OCI-LY3 (cell line): ENCODE measurements around the gene GSTK1.

Experiments used
- H2AFZ ChIP-seq: fragments of 200-600, 300-600 bp; shearing (Covaris generic); 2 replicates; pipeline ENCODE4 v1.6.0; 2014; ENCODE audit warnings: antibody characterized with exemption, low read depth, low read length
- H3K27ac ChIP-seq: fragments of 200-600, 300-600 bp; sonication (generic); 2 replicates; pipeline ENCODE4 v1.5.1; 2014; ENCODE audit warnings: mild to moderate bottlenecking, low read length, moderate library complexity, mixed read lengths
- H3K27me3 ChIP-seq: fragments of 200-600, 300-600 bp; sonication (generic); 2 replicates; pipeline ENCODE4 v1.6.1; 2014; ENCODE audit warnings: low read depth, low read length, mixed read lengths
- H3K36me3 ChIP-seq: fragments of 200-600, 300-600 bp; sonication (generic); replicated peaks from 2 replicates; pipeline ENCODE3; 2014; ENCODE audit warnings: low read depth, low read length, mixed read lengths
- H3K4me1 ChIP-seq: fragments of 300-600, 200-600 bp; sonication (generic); 2 replicates; pipeline ENCODE4 v1.6.1; 2014; ENCODE audit warnings: low read length, mixed read lengths
- H3K4me2 ChIP-seq: fragments of 200-600, 300-600 bp; sonication (generic); 2 replicates; pipeline ENCODE4 v1.6.1; 2014; ENCODE audit warnings: low read length, mixed read lengths
- H3K4me3 ChIP-seq: fragments of 300-600, 200-600 bp; sonication (generic); 2 replicates; pipeline ENCODE4 v1.5.1; 2014; ENCODE audit warnings: antibody characterized with exemption, mild to moderate bottlenecking, low read length, moderate library complexity
- H3K79me2 ChIP-seq: fragments of 300-600, 200-600 bp; shearing (Covaris generic); 2 replicates; pipeline ENCODE4 v1.6.1; 2014; ENCODE audit warnings: mild to moderate bottlenecking, low read length, mixed read lengths
- H3K9ac ChIP-seq: fragments of 300-600, 200-600 bp; shearing (Covaris generic); 2 replicates; pipeline ENCODE4 v1.6.0; 2014; ENCODE audit warnings: mild to moderate bottlenecking, low read length, moderate library complexity
- H3K9me3 ChIP-seq: fragments of 200-600, 300-600 bp; shearing (Covaris generic); 2 replicates; pipeline ENCODE4 v1.6.1; 2014; ENCODE audit warnings: low read length, mixed read lengths; ENCODE audit not compliant: insufficient read depth
- H4K20me1 ChIP-seq: fragments of 200-600, 300-600 bp; sonication (generic); 2 replicates; pipeline ENCODE4 v1.6.1; 2016; ENCODE audit warnings: low read length, mixed read lengths; ENCODE audit not compliant: insufficient read depth
- CTCF ChIP-seq: fragments of 200-600, 300-600 bp; sonication (generic); IDR thresholded peaks from 2 replicates; pipeline ENCODE4 v1.5.1; 2014; ENCODE audit warnings: antibody characterized with exemption, low read length, low read depth
- EZH2phosphoT487 ChIP-seq: fragments of 200-600 bp; shearing (Covaris generic); IDR thresholded peaks from 2 replicates; pipeline ENCODE4 v1.6.1; 2018; ENCODE audit warnings: antibody characterized with exemption, mixed run types, low read depth

The GSTK1 gene

GRCh38 chr7:143280160-143280559 lies 16.9 kb downstream of the GSTK1 start:
- no peak overlapping the region for H3K9ac ChIP-seq
- H3K4me1 ChIP-seq = no peaks in the 10 kb centered on the region
- H3K27me3 ChIP-seq = no peaks in the 10 kb centered on the region
- no peaks in the 10 kb centered on the region for H3K79me2 ChIP-seq
- H3K4me3 ChIP-seq = no peak overlapping the region
- H3K36me3 ChIP-seq = no peaks in the 10 kb centered on the region
- 0 out of 2 replicates have a peak overlapping the region, but pooled peaks have one; percentile 7 for H3K4me2 ChIP-seq
- no peaks in the 10 kb centered on the region for H3K9me3 ChIP-seq
- no peak overlapping the region for H3K27ac ChIP-seq
- TF ChIP-seq EZH2phosphoT487 = no peak
- TF ChIP-seq CTCF = no peak
- 0 out of 2 replicates have a peak overlapping the region, but pooled peaks have one; percentile 6 for H2AFZ ChIP-seq
- no peaks in the 10 kb centered on the region for H4K20me1 ChIP-seq

GRCh38 chr7:143280566-143280965 lies 17.3 kb downstream of the GSTK1 start:
- H3K4me2 ChIP-seq = no peak overlapping the region
- H3K9me3 ChIP-seq = no peaks in the 10 kb centered on the region
- H3K4me1 ChIP-seq = no peaks in the 10 kb centered on the region
- no peaks in the 10 kb centered on the region for H3K27me3 ChIP-seq
- no peaks in the 10 kb centered on the region for H4K20me1 ChIP-seq
- no peak overlapping the region for H3K9ac ChIP-seq
- TF ChIP-seq EZH2phosphoT487 = no peak
- TF ChIP-seq CTCF = no peak
- H3K4me3 ChIP-seq = no peak overlapping the region
- H3K36me3 ChIP-seq = no peaks in the 10 kb centered on the region
- no peak overlapping the region for H3K27ac ChIP-seq
- no peaks in the 10 kb centered on the region for H3K79me2 ChIP-seq
- no peak overlapping the region for H2AFZ ChIP-seq

GRCh38 chr7:143281529-143281928 lies 18.3 kb downstream of the GSTK1 start:
- no peaks in the 10 kb centered on the region for H3K79me2 ChIP-seq
- H4K20me1 ChIP-seq = no peaks in the 10 kb centered on the region
- H3K4me2 ChIP-seq = no peak overlapping the region
- no peak overlapping the region for H3K4me3 ChIP-seq
- TF ChIP-seq CTCF (no peak), EZH2phosphoT487 (no peak)
- H3K36me3 ChIP-seq = no peaks in the 10 kb centered on the region
- H3K4me1 ChIP-seq = no peaks in the 10 kb centered on the region
- H3K9ac ChIP-seq = no peak overlapping the region
- no peaks in the 10 kb centered on the region for H3K9me3 ChIP-seq
- no peaks in the 10 kb centered on the region for H3K27me3 ChIP-seq
- H3K27ac ChIP-seq = no peak overlapping the region
- H2AFZ ChIP-seq = no peak overlapping the region

GRCh38 chr7:143282124-143282523 lies 18.9 kb downstream of the GSTK1 start:
- TF ChIP-seq EZH2phosphoT487 = no peak
- TF ChIP-seq CTCF = no peak
- Histone ChIP-seq H3K4me2 (no peak overlapping the region), H3K4me3 (no peak overlapping the region), H3K36me3 (no peaks in the 10 kb centered on the region), H3K27ac (no peak overlapping the region), H3K27me3 (no peaks in the 10 kb centered on the region), H4K20me1 (no peaks in the 10 kb centered on the region), H3K4me1 (no peaks in the 10 kb centered on the region), H3K9ac (no peak overlapping the region), H3K9me3 (no peaks in the 10 kb centered on the region), H2AFZ (no peak overlapping the region), H3K79me2 (no peaks in the 10 kb centered on the region)
